ENCODE measurements around the gene SHISA6.

SHISA6 gene

DNA sequence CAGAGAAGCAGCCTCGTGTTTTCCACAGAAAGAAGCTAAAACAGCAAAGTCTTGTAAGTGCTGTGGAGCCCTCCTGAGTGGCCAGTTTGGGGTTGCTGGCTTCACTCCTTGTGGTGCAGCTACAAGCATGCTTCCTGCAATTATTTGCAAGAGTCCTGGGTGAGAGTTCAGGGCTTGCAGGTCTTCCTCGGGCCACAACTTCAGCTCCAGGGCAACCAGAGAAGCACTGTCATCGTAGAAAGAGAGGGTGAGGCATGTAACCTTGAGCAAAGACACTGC is 37.9 kb downstream of the SHISA6 start:
- TF ChIP-seq, protein P1, sequence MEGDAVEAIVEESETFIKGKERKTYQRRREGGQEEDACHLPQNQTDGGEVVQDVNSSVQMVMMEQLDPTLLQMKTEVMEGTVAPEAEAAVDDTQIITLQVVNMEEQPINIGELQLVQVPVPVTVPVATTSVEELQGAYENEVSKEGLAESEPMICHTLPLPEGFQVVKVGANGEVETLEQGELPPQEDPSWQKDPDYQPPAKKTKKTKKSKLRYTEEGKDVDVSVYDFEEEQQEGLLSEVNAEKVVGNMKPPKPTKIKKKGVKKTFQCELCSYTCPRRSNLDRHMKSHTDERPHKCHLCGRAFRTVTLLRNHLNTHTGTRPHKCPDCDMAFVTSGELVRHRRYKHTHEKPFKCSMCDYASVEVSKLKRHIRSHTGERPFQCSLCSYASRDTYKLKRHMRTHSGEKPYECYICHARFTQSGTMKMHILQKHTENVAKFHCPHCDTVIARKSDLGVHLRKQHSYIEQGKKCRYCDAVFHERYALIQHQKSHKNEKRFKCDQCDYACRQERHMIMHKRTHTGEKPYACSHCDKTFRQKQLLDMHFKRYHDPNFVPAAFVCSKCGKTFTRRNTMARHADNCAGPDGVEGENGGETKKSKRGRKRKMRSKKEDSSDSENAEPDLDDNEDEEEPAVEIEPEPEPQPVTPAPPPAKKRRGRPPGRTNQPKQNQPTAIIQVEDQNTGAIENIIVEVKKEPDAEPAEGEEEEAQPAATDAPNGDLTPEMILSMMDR (IDR thresholded peaks at IDR 0.05; ENCODE audit: poor library complexity, severe bottlenecking) = no peak
- H3K4me1 ChIP-seq (ENCODE audit: insufficient read depth, poor library complexity, severe bottlenecking) = no peaks in the 10 kb centered on the region
- H3K4me3 ChIP-seq (ENCODE audit: severe bottlenecking) = no peak overlapping the region
- DNase-seq (ENCODE audit: low spot score) (no peak), ATAC-seq (ENCODE audit: low read depth) (no peak)
- no peaks in the 10 kb centered on the region for H3K27me3 ChIP-seq (ENCODE audit: insufficient read depth, poor library complexity, severe bottlenecking)
- H3K9me3 ChIP-seq (ENCODE audit: severe bottlenecking) = no peaks in the 10 kb centered on the region
- H3K27ac ChIP-seq (ENCODE audit: poor library complexity, severe bottlenecking) = no peak overlapping the region
- no peaks in the 10 kb centered on the region for H3K36me3 ChIP-seq (ENCODE audit: low read depth)

DNA sequence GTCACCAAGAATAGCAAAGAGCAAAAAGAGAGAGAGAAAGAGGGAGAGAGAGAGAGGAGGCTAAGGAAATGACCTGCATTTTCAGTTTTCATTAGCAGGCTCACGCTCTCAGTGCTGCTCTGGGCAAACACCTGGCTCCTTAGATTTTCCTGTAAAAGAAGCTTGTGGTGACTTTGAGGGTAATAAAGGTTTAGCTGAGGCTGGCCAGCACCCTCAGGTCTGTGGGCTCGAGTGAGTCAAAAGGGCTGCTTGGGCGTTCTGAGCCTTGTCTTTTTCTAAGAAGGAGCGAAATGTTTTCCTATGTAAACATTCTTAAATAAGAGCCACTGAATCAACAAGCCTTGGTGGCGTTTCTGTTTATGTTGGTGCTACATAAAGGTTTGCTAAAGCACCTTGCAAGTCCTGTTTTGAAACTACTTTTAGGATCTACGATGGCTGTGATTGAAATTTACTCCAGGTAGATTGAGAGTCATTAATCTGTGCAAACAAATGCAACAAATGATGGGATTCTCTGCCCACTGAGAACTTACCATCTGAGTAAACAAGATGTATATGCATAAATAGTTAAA is 38.8 kb downstream of the SHISA6 start:
- Histone ChIP-seq H3K27ac (ENCODE audit: poor library complexity, severe bottlenecking) (no peak overlapping the region), H3K4me3 (ENCODE audit: severe bottlenecking) (no peak overlapping the region), H3K4me1 (ENCODE audit: insufficient read depth, poor library complexity, severe bottlenecking) (no peaks in the 10 kb centered on the region), H3K9me3 (ENCODE audit: severe bottlenecking) (no peaks in the 10 kb centered on the region), H3K36me3 (ENCODE audit: low read depth) (no peaks in the 10 kb centered on the region), H3K27me3 (ENCODE audit: insufficient read depth, poor library complexity, severe bottlenecking) (no peaks in the 10 kb centered on the region)
- TF ChIP-seq, protein P1 (IDR thresholded peaks at IDR 0.05; ENCODE audit: poor library complexity, severe bottlenecking) = no peak
- no peak for DNase-seq (ENCODE audit: low spot score)
- ATAC-seq (ENCODE audit: low read depth) = no peak

DNA sequence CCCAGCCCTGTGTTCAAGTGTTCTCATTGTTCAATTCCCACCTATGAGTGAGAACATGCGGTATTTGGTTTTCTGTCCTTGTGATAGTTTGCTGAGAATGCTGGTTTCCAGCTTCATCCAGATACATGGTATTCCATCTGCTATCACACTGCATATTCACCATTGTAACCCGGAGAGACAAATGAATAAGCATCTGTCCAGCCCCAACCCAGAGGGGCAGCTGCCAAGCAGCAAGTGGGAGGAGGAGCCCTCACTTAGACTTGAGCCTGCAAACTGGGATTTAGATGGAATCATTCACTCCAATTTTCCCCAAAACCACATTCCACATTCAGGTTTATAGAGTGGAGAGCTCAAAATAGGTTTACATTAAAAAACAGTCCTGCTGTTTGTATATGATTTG is 41.6 kb downstream of the SHISA6 start:
- TF ChIP-seq, protein P1 (IDR thresholded peaks at IDR 0.05; ENCODE audit: poor library complexity, severe bottlenecking) = no peak
- Histone ChIP-seq H3K9me3 (ENCODE audit: severe bottlenecking) (no peaks in the 10 kb centered on the region), H3K27me3 (ENCODE audit: insufficient read depth, poor library complexity, severe bottlenecking) (no peaks in the 10 kb centered on the region), H3K27ac (ENCODE audit: poor library complexity, severe bottlenecking) (no peak overlapping the region), H3K36me3 (ENCODE audit: low read depth) (no peaks in the 10 kb centered on the region), H3K4me1 (ENCODE audit: insufficient read depth, poor library complexity, severe bottlenecking) (no peaks in the 10 kb centered on the region), H3K4me3 (ENCODE audit: severe bottlenecking) (no peak overlapping the region)
- ATAC-seq (ENCODE audit: low read depth) = no peak
- no peak for DNase-seq (ENCODE audit: low spot score)

DNA sequence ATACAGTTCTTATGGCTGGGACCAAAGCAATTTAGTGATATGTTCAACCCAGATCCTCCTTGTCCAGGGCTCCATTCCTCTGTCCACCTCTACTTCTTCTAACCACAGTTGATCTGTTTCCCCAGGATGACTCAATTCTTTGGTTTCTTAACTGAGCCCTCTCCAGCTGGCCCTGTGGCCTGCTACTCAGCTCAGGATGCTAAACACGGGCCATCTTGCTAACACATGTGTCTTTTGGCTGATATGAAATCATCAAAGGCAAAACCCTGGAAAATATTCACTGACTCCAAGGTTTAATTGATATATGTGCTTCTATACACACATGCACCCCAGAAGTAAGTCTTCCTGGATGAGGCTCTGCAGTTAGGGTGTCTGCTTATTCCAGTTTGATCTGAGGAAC is 43.8 kb downstream of the SHISA6 start:
- TF ChIP-seq, protein P1 (IDR thresholded peaks at IDR 0.05; ENCODE audit: poor library complexity, severe bottlenecking) = no peak
- Histone ChIP-seq H3K4me3 (ENCODE audit: severe bottlenecking) (no peak overlapping the region), H3K9me3 (ENCODE audit: severe bottlenecking) (no peaks in the 10 kb centered on the region), H3K27ac (ENCODE audit: poor library complexity, severe bottlenecking) (no peak overlapping the region), H3K36me3 (ENCODE audit: low read depth) (no peaks in the 10 kb centered on the region), H3K4me1 (ENCODE audit: insufficient read depth, poor library complexity, severe bottlenecking) (no peaks in the 10 kb centered on the region), H3K27me3 (ENCODE audit: insufficient read depth, poor library complexity, severe bottlenecking) (no peaks in the 10 kb centered on the region)
- ATAC-seq (ENCODE audit: low read depth) (no peak), DNase-seq (ENCODE audit: low spot score) (no peak)

DNA sequence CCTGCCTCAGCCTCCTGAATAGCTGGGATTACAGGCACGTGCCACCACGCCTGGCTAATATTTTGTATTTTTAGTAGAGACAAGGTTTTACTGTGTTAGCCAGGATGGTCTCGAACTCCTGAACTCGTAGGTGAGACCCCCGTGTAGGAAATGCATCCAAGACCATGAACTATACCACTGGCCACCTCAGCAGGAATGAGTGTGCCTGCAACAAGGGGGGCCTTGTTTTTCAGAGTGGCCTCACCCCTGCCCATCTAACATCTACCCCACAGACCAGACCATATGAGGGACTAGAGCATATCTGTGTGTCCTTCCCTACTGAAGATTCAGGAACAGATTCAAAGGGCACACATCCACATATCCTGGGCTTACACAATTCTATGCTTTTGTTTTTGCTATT is 44.9 kb downstream of the SHISA6 start:
- Histone ChIP-seq H3K9me3 (ENCODE audit: severe bottlenecking) (no peaks in the 10 kb centered on the region), H3K4me3 (ENCODE audit: severe bottlenecking) (no peak overlapping the region), H3K36me3 (ENCODE audit: low read depth) (no peaks in the 10 kb centered on the region), H3K27ac (ENCODE audit: poor library complexity, severe bottlenecking) (no peak overlapping the region), H3K4me1 (ENCODE audit: insufficient read depth, poor library complexity, severe bottlenecking) (no peaks in the 10 kb centered on the region), H3K27me3 (ENCODE audit: insufficient read depth, poor library complexity, severe bottlenecking) (no peaks in the 10 kb centered on the region)
- ATAC-seq (ENCODE audit: low read depth) (no peak), DNase-seq (ENCODE audit: low spot score) (no peak)
- TF ChIP-seq, protein P1 (IDR thresholded peaks at IDR 0.05; ENCODE audit: poor library complexity, severe bottlenecking) = no peak
